ENCODE measurements around the gene B3GNT9.

- TF ChIP-seq ELF4 (IDR thresholded peaks at IDR 0.05) (no peak), BHLHE40 (IDR thresholded peaks at IDR 0.05; ENCODE audit: borderline replicate concordance) (no peak), SUZ12 (IDR thresholded peaks at IDR 0.05) (no peak), NFRKB (IDR thresholded peaks at IDR 0.05) (no peak), FOXM1 (IDR thresholded peaks at IDR 0.05; ENCODE audit: borderline replicate concordance) (no peak), SP1 (IDR thresholded peaks at IDR 0.05) (no peak), FOXK2 (IDR thresholded peaks at IDR 0.05) (no peak)
Observed at GRCh38 chr16:67182288-67182687, 31.5 kb upstream of the B3GNT9 start.
